NCI-H2081 (cell line): Measurements from ENCODE around the gene RALY.

Experiments used
- DNase-seq, 2 experiments: peaks; one replicate each; lab custom pipeline; 2025; lab: John Stamatoyannopoulos, UW

Gene RALY

GRCh38 chr20:34049389-34049788, 55.7 kb downstream of the RALY start:
- DNase-seq: no peak

GRCh38 chr20:34049897-34050695, 56.4 kb downstream of the RALY start:
- no peak for DNase-seq

GRCh38 chr20:34052414-34052813, 58.7 kb downstream of the RALY start:
- DNase-seq: no peak

GRCh38 chr20:34055290-34055689, 61.6 kb downstream of the RALY start:
- DNase-seq: no peak

GRCh38 chr20:34058831-34059230, 65.1 kb downstream of the RALY start:
- peak; percentile 19 to 51 for DNase-seq

GRCh38 chr20:34060970-34061369, 67.3 kb downstream of the RALY start:
- no peak for DNase-seq

GRCh38 chr20:34061695-34062094, 68.0 kb downstream of the RALY start:
- DNase-seq: no peak

GRCh38 chr20:34062570-34063482, 69.1 kb downstream of the RALY start:
- DNase-seq: no peak

GRCh38 chr20:34064286-34064685, 70.6 kb downstream of the RALY start:
- no peak for DNase-seq

GRCh38 chr20:34065260-34065659, 71.5 kb downstream of the RALY start:
- DNase-seq: no peak

GRCh38 chr20:34066476-34067090, 72.9 kb downstream of the RALY start:
- DNase-seq: no peak

- DNase-seq: no peak
Observed at GRCh38 chr20:34068001-34068400, 74.3 kb downstream of the RALY start.

GRCh38 chr20:34069341-34070078, 75.8 kb downstream of the RALY start:
- DNase-seq: peak; percentile 72 to 76

GRCh38 chr20:34070079-34070439, 76.3 kb downstream of the RALY start:
- DNase-seq: no peak

- DNase-seq: no peak
Observed at GRCh38 chr20:34070859-34071258, 77.1 kb downstream of the RALY start.

GRCh38 chr20:34072076-34072475, 78.4 kb downstream of the RALY start:
- DNase-seq: no peak

- no peak for DNase-seq
Observed at GRCh38 chr20:34072778-34073177, 79.1 kb downstream of the RALY start.

- no peak for DNase-seq
Observed at GRCh38 chr20:34074101-34074760, 80.5 kb downstream of the RALY start.

GRCh38 chr20:34075647-34076046, 81.9 kb downstream of the RALY start:
- no peak for DNase-seq

GRCh38 chr20:34076952-34077351, 83.2 kb downstream of the RALY start:
- DNase-seq: no peak

- DNase-seq: no peak
Observed at GRCh38 chr20:34078540-34078939, 84.8 kb downstream of the RALY start.
